Skeletal muscle satellite cell (primary cell): Measurements from ENCODE around the gene FBLN5.

Experiments used
- H3K27me3 ChIP-seq: 2 replicates; pipeline ENCODE4 v1.7.0; 2013; ENCODE audit warnings: low read length; ENCODE audit not compliant: control insufficient read depth, insufficient read depth
- H3K36me3 ChIP-seq: 2 replicates; pipeline ENCODE4 v1.7.0; 2013; ENCODE audit warnings: mild to moderate bottlenecking, control low read depth, low read length; ENCODE audit not compliant: insufficient read depth
- H3K4me1 ChIP-seq: 2 replicates; pipeline ENCODE4 v1.7.0; 2013; ENCODE audit warnings: low read length; ENCODE audit not compliant: control insufficient read depth, insufficient read depth
- H3K4me2 ChIP-seq: 2 replicates; pipeline ENCODE4 v1.7.0; 2013; ENCODE audit warnings: mild to moderate bottlenecking, low read length
- H3K4me3 ChIP-seq: 2 replicates; pipeline ENCODE4 v1.7.0; 2013; ENCODE audit warnings: low read length
- H3K9ac ChIP-seq: 2 replicates; pipeline ENCODE4 v1.7.0; 2013; ENCODE audit warnings: mild to moderate bottlenecking, low read depth, low read length, moderate library complexity
- H3K9me3 ChIP-seq: replicated peaks from 2 replicates; pipeline ENCODE4 v1.7.0; 2013; ENCODE audit warnings: mild to moderate bottlenecking, control low read depth, low read length

The FBLN5 gene

DNA sequence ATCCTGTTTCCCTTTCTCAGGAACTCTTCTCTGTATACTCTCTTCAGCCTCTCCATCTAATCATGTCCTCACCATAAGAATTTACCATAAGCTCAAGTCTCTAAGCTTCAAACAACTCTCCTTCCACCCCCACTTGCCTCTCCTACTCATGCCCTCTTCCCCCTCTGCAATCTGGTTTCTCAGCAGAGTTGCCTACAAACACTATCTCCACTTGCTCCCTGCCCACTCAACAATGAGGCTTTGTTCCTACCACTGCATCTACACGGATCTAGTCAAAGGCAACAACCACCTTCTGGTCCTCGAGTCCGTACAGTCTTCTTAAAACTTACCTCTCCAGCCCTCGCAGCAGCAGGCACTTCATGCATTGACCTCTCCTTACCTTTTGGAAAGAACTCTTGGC is 17.2 kb upstream of the FBLN5 start:
- H3K36me3 ChIP-seq = peaks cover 15% of the 10 kb centered on the region
- H3K9ac ChIP-seq = no peak overlapping the region
- H3K4me2 ChIP-seq = no peak overlapping the region
- H3K9me3 ChIP-seq = no peaks in the 10 kb centered on the region
- H3K4me3 ChIP-seq = no peak overlapping the region
- no peaks in the 10 kb centered on the region for H3K27me3 ChIP-seq
- H3K4me1 ChIP-seq = peaks cover 17% of the 10 kb centered on the region

DNA sequence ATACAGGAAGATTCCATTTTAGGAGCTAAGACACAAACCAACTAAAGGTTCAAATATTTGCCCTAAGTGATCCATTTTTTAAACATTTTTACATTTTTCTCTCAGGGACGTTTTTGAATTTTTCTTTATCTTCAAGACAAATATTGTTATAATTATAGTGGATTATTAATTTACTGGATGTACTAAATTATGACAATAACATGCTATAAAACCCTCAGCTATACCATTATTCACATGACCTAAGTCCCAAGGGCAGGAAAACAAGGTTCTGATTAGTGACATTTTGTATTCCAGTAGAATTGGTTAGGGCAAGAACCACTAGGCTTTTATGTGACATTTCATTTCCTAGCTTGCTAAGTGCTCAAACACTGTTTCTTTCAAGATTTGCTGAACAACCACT is 16.5 kb upstream of the FBLN5 start:
- Histone ChIP-seq H3K4me2 (no peak overlapping the region), H3K9ac (peak overlapping the region; percentile 13), H3K4me3 (no peak overlapping the region), H3K36me3 (peaks cover 8% of the 10 kb centered on the region), H3K27me3 (no peaks in the 10 kb centered on the region), H3K9me3 (no peaks in the 10 kb centered on the region), H3K4me1 (peaks cover 17% of the 10 kb centered on the region)

DNA sequence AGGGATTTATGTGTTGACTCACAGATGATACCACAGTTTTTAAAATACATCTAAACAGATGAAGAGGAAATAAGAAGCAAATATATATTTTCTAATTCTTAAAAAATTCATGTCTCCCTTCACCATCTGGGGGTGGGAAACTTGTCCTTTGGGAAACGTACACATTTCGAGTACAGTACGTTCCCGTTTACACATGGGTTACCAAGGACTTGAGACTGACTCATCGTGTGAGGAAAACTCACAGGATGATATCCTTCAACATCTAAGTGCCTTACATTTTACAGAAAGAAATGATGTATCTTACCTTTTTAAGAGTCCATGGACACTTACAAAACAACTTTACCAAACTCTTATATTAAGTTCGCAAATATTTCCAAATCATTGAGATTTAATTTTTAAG is 16.0 kb upstream of the FBLN5 start:
- Histone ChIP-seq H3K4me2 (peak overlapping the region; percentile 34), H3K9ac (peak overlapping the region; percentile 39), H3K27me3 (no peaks in the 10 kb centered on the region), H3K36me3 (peaks cover 3% of the 10 kb centered on the region), H3K9me3 (no peaks in the 10 kb centered on the region), H3K4me1 (peaks cover 17% of the 10 kb centered on the region), H3K4me3 (no peak overlapping the region)

DNA sequence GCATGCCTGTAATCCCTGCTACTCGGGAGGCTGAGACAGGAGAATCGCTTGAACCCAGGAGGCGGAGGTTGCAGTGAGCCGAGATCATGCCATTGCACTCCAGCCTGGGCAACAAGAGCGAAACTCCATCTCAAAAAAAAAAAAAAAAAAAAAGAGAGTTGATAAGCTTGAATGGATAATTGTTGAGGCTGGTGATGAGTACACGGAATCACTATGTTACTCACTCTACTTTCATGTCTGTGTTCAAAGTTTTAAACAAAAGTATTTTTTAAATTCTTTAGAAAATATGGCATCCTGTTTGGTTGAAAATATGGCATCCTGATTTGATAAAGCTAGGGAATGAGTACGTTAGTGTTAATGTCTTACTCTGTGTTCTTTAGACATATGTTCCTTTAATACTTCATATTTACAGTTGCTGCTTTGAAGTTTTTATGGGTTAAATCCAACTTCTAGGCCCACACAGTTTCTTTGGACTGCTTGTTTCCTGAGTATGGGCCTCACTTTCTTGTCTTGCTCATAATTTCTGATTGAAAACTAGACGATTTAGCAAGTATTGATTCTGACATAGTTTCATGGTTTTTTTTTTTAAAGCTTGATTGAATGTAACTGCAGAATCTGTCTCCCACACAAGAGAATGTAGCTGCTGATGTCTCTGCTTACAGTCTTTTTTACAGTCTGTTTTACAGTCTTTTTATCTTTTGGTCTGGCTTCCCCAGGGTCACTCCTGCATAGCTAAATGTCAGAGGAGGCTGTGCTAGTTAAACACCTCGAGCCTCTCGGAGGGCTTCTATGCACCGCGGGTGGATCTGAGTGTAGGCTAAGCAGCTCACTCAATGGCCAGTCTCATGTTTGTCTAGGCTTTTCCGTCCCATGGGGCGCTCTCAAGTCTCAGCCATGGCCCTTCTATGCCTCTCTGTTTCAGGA is 14.1 kb upstream of the FBLN5 start:
- H3K36me3 ChIP-seq = no peaks in the 10 kb centered on the region
- H3K4me3 ChIP-seq = no peak overlapping the region
- H3K4me1 ChIP-seq = peaks cover 17% of the 10 kb centered on the region
- H3K27me3 ChIP-seq = no peaks in the 10 kb centered on the region
- no peak overlapping the region for H3K4me2 ChIP-seq
- no peak overlapping the region for H3K9ac ChIP-seq
- no peaks in the 10 kb centered on the region for H3K9me3 ChIP-seq

DNA sequence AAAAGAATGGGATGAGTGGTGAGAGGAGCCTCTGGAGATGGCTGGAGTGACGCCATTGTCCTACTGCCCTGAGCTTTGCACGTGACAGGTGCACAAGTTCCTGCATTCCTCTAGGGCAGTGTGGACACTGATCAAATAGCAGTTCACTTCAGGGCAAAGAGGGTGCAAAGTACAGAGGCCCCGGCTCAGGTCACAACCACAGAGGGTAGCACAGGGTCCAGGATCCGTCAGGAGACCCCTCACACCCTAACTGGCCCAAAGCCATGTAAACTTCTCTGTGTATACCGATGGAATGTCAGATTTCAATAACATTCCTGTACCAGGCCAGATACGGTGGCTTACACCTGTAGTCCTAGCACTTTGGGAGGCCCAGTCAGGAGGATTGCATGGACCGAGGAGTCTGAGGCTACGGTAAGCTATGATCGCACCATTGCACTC is 10.4 kb upstream of the FBLN5 start:
- Histone ChIP-seq H3K9ac (no peak overlapping the region), H3K4me1 (peaks cover 6% of the 10 kb centered on the region), H3K4me3 (no peak overlapping the region), H3K36me3 (no peaks in the 10 kb centered on the region), H3K4me2 (no peak overlapping the region), H3K9me3 (no peaks in the 10 kb centered on the region), H3K27me3 (no peaks in the 10 kb centered on the region)

DNA sequence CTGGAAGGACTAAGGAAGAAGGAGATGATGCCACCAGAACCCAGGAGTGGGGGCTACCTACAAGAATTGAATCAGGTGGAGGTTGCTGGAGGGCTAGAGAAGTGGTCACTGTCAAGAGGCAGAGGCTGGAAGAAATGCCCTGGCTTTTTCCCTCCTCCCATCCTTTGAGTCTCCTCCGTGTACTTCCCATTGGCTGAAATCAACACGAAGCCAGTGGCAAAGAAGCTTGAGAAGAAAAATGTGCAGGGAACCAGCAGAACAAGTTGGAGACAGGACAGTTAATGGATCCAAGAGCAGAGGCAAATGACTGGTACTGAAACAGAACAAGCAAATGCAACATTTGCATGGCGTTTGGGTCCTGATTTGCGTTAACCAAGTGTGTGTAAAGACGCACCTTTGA is 9.1 kb upstream of the FBLN5 start:
- H3K9ac ChIP-seq = no peak overlapping the region
- H3K27me3 ChIP-seq = no peaks in the 10 kb centered on the region
- peaks cover 11% of the 10 kb centered on the region for H3K4me1 ChIP-seq
- no peaks in the 10 kb centered on the region for H3K9me3 ChIP-seq
- no peak overlapping the region for H3K4me2 ChIP-seq
- no peaks in the 10 kb centered on the region for H3K36me3 ChIP-seq
- no peak overlapping the region for H3K4me3 ChIP-seq

DNA sequence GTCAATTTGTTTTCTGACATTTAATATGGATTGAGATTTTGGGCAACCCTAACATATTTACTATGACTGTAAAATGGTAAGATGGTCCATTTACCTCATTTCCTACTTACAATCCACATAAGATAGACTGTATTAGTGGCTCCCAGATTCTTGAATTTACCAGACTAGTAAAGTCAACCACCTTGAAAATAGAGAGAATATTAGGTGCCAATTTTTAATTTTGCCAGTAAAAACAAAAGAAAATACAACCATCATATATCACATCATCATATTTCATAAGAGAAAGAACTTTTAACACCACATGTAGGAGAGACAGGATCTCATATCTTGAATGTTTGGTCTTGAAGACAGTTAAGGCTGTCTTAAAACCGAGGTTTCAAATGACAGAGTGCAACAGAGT is 7.7 kb upstream of the FBLN5 start:
- H3K4me2 ChIP-seq = no peak overlapping the region
- H3K9ac ChIP-seq = no peak overlapping the region
- H3K4me1 ChIP-seq = peaks cover 11% of the 10 kb centered on the region
- H3K9me3 ChIP-seq = no peaks in the 10 kb centered on the region
- no peak overlapping the region for H3K4me3 ChIP-seq
- no peaks in the 10 kb centered on the region for H3K36me3 ChIP-seq
- H3K27me3 ChIP-seq = no peaks in the 10 kb centered on the region

DNA sequence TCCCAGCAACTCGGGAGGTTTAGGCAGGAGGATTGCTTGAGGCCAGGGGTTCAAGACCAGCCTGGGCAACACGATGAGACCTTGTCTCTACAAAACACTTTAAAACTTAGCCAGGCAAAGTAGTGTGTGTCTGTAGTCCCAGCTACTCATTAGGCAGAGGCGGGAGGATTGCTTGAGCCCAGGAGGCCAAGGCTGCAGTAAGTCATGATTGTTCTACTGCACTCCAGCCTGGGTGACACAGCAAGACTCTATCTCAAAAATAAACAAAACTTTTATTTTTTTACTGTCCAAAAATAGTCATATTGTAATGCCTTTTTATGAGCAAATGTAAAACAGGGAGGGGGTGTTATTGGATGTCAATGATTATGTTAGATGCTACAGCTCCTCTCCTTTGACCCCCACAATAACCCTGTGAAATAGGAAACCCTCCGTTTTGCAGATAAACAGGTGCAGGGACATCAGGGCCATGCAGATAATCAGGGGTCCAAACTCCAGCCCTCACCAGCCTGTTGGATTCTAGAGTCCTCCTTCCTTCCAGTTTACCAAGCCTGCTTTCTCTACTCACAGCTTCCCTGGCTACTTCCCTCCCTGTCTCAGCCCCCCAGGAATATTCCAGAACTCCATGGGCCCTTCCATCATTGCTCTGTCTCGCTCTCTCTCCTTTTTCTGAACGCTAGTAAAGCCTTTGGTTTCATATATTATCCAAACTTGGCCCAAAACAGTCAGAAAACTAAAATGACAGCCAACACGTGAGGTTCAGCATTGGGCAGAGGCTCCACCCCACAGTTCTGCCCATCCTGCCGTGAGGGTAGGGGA is 5.9 kb upstream of the FBLN5 start:
- no peaks in the 10 kb centered on the region for H3K36me3 ChIP-seq
- no peak overlapping the region for H3K9ac ChIP-seq
- H3K9me3 ChIP-seq = no peaks in the 10 kb centered on the region
- peaks cover 12% of the 10 kb centered on the region for H3K4me1 ChIP-seq
- H3K4me2 ChIP-seq = no peak overlapping the region
- no peak overlapping the region for H3K4me3 ChIP-seq
- H3K27me3 ChIP-seq = no peaks in the 10 kb centered on the region

DNA sequence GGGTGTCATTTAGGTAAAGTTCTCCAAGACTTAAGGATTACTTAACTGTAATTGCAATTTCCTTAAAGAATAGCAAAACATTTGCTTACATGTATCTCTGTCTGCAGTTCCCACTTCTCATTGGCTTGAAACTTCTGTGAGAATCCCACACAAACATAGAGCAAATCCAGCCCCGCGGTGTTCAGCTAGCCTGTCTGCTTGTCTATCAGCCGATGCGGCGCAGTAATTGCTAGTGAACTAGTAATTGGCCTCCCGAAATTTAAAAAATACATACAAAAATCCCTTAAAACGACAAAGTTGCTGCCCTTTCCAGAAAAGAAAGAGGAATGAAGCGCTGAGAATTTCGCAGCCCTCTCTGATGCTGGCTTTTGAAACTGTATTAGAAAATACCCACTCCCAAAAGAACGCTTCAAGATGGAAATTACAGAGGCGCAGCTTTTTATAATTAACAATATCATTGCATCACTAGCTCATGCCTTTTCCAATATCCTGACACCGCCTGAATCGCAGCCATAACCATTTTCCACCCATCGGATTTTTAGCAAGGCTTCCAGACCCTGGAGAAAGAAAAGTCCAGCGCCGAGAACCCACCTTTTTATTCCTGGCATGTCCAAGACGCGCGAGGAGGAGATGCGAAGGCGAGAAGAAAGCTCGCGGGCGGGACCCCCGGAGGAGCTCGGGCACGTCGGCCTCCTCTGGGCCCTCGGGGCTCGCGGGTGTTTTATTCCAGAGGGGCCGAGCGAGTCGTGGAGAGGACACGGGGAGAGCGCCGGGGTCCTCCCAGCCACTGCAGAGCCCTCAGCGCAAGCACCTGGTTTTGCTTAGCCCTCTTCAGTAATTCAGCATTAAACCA is 646 bp downstream of the FBLN5 start:
- H3K9ac ChIP-seq = peak overlapping the region; percentile 92
- H3K4me2 ChIP-seq = peak overlapping the region; percentile 90
- no peaks in the 10 kb centered on the region for H3K36me3 ChIP-seq

DNA sequence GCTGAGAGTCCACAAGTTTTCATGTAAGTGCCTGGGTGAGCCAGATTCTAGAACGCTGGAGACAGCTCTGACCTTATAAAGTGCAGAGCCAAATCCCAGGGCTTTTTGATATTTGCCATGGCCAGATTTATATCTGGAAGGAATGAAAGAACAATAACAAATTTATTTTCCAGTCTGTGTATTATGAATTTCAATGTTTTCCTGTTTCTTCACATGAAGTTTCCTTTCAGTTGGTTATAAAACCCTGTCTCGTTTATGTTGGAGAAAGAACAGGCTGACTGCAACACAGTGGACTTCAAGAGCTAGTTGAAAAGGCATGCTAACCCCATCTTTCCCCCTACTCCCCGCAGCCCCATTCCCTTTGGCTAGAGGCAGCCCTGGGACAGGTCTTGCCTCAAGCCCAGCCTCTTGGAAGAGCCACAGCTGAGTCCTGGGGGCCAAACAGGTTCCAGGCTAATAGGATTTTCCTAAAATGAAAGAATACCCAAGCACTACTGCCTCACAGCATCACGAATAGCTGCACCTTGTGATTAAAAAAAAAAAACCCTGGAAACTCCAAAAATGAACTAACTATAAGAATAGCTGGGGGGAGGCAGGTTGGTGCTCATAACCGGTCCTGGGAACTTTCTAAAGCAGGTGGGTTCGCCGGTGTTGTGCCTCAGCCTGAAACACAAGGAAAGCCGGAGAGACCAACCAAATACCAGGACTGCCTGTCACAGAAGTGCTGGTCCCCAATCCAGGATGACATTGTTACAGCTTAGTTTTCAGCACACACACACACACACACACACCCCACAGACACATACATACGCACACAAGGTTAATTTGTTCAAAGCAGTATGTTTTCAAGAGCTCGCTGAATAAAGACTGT is 1.5 kb downstream of the FBLN5 start:
- Histone ChIP-seq H3K36me3 (peaks cover 8% of the 10 kb centered on the region), H3K4me3 (peak overlapping the region; percentile 80), H3K9me3 (no peaks in the 10 kb centered on the region), H3K4me2 (peak overlapping the region; percentile 90), H3K27me3 (no peaks in the 10 kb centered on the region), H3K9ac (peak overlapping the region; percentile 92), H3K4me1 (peaks cover 15% of the 10 kb centered on the region)

More for the DNA sequence above, 646 bp downstream of the FBLN5 start:
- Histone ChIP-seq H3K4me1 (peaks cover 15% of the 10 kb centered on the region), H3K9me3 (no peaks in the 10 kb centered on the region), H3K27me3 (no peaks in the 10 kb centered on the region), H3K4me3 (peak overlapping the region; percentile 80)
